SJCRH30 (cell line): ENCODE measurements around the gene CCT2. TPM values are rescaled to one million over a fixed set of nuclear protein-coding genes. Genes with fewer than 3 reads are reported as not detected.

Experiments used
- DNase-seq, 2 experiments: peaks; one replicate each; pipeline ENCODE4 v3.0.0-alpha.2; 2015 to 2020
- H3K27ac ChIP-seq: fragments of 250-450 bp; sonication (Bioruptor Pico); 2 replicates; pipeline ENCODE4 v1.5.1; 2020; ENCODE audit warnings: mild to moderate bottlenecking, moderate library complexity
- H3K27me3 ChIP-seq: fragments of 250-450 bp; sonication (Bioruptor Pico); 2 replicates; pipeline ENCODE4 v1.5.1; 2020; ENCODE audit warnings: mild to moderate bottlenecking, moderate library complexity
- H3K36me3 ChIP-seq: fragments of 250-450 bp; sonication (Bioruptor Pico); 2 replicates; pipeline ENCODE4 v1.5.1; 2020; ENCODE audit warnings: mild to moderate bottlenecking, moderate library complexity
- H3K4me1 ChIP-seq: fragments of 250-450 bp; sonication (Bioruptor Pico); 2 replicates; pipeline ENCODE4 v1.5.1; 2020; ENCODE audit warnings: mild to moderate bottlenecking, moderate library complexity
- H3K4me3 ChIP-seq: fragments of 250-450 bp; sonication (Bioruptor Pico); 2 replicates; pipeline ENCODE4 v1.5.1; 2020; ENCODE audit warnings: mild to moderate bottlenecking, moderate library complexity
- H3K9me3 ChIP-seq: fragments of 250-450 bp; sonication (Bioruptor Pico); replicated peaks from 2 replicates; pipeline ENCODE4 v1.5.1; 2020; ENCODE audit warnings: mild to moderate bottlenecking, moderate library complexity
- total RNA-seq: library from RNA; depleted of rRNA; stranded (reverse); fragments of >200 nt; shearing (Covaris generic); gene quantifications from 2 replicates; pipeline ENCODE4 v1.2.3, GENCODE V29; 2014

CCT2 gene
- total RNA-seq, 1 experiment from 2014 or later: 361 TPM

DNA sequence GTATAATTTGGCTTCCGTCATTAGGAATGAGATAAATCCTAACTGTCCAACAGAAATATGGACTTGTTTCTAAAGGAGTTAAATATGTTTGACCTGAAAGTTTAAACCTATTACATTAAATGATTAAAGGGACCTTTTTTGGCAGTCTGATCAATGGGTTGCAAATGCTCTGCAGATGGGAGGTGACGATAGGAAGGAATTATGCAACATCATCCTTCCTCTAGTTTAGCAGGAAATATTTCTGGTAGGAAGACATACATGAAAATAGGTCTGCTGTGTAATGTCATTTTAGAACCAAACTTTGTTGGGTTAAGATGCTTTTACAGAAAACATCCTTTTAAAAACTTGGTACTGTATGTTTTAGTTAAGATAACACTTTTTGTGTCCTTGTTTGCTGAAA, 22.9 kb downstream of the CCT2 start:
- Histone ChIP-seq H3K4me1 (no peaks in the 10 kb centered on the region), H3K27me3 (no peaks in the 10 kb centered on the region), H3K27ac (no peak overlapping the region), H3K9me3 (no peaks in the 10 kb centered on the region; the same call in 1 of the 2 replicates), H3K36me3 (peaks cover 4% of the 10 kb centered on the region), H3K4me3 (no peak overlapping the region)
- DNase-seq: no peak

DNA sequence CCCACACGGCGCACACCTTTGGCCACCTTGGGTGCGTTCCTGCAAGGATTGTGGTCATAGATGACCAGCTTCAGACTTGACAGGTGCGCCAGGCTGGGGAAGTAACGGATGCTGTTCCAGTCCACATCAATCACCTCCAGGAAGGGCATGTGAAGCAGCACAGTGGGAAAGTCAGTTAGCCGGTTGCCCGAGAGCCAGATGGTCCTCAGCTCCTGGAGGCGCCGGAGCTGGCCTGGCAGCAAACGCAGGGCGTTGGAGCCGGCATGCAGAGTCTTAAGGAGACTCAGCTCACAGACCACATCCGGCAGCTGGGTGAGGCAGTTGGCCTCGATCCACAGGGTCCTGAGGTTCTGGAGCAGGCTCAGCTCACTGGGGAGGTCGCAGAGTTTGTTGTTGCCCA, 24.9 kb downstream of the CCT2 start:
- H3K36me3 ChIP-seq: no peaks in the 10 kb centered on the region
- no peaks in the 10 kb centered on the region for H3K4me1 ChIP-seq
- no peak overlapping the region for H3K4me3 ChIP-seq
- DNase-seq: no peak
- H3K9me3 ChIP-seq: no peaks in the 10 kb centered on the region
- H3K27me3 ChIP-seq: no peaks in the 10 kb centered on the region
- H3K27ac ChIP-seq: no peak overlapping the region

DNA sequence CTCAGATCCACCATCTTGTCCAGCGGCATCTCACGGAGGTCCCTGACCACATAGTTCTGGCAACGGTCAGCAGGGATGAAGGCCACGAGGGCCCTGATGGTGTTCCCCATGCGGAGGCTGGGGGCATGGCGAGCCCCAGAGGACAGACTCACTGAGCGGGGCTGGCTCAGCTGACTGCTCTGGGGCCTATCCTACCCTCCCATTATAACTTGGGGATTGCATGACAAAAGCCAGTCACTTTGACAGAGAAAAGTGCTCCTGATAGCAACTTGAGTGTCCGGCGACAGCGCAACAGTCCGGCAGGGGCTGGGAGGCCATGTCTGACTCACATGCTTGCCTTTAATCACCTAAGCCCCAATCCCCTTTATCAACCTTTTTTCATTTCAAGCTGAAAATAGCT, 25.5 kb downstream of the CCT2 start, which contains the start of gene LRRC10:
Gene LRRC10 (minus strand): TSS at position 179 of the 400 bp plus-strand sequence. CDS start 69 bp downstream, at position 110.
- H3K36me3 ChIP-seq: no peaks in the 10 kb centered on the region
- H3K4me1 ChIP-seq: no peaks in the 10 kb centered on the region
- DNase-seq: no peak
- H3K27ac ChIP-seq: no peak within 1 kb of the TSS
- H3K9me3 ChIP-seq: no peaks in the 10 kb centered on the region
- no peak within 1 kb of the TSS for H3K4me3 ChIP-seq
- no peaks in the 10 kb centered on the region for H3K27me3 ChIP-seq

DNA sequence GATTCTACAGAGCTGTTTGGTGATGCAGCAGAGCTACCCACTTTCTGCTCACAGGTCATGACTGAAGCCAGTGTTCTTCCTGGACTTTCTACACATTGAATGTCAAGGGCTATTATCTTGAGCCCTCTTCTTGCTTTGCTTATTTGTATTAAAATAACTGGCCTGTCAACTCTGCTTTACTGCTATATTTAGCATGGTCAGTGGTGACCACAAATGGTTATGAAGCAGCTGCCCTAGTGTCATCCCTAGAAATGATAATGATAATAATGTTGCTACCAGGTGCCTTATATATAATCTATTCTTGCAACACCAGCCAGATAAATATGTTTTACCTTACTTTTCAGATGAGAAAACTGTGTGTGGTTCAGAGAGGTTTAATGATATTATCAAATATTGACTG, 28.1 kb downstream of the CCT2 start:
- no peaks in the 10 kb centered on the region for H3K9me3 ChIP-seq
- DNase-seq: no peak
- no peaks in the 10 kb centered on the region for H3K4me1 ChIP-seq
- no peak overlapping the region for H3K4me3 ChIP-seq
- H3K36me3 ChIP-seq: no peaks in the 10 kb centered on the region
- no peaks in the 10 kb centered on the region for H3K27me3 ChIP-seq
- no peak overlapping the region for H3K27ac ChIP-seq

DNA sequence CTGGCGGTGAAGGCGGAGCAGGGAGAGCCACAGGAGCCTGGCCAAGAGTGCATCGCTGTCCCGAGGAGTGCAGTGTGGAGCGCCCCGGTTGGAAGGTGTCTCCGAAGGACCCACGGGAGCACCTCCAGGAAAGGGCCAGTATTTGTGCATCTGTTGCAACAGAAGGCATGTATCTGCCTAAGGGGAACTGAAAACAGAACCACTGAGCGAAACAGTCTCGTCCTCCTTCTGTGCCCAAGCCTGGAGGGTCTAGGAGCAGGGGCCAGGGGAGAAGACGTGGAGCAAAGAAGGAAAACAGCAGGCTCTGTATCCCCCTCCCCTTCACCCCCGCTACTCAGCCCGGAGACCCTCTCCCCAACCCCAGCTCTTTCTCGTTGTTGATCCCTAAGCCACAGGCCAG, 30.8 kb downstream of the CCT2 start:
- H3K27me3 ChIP-seq: no peaks in the 10 kb centered on the region
- no peaks in the 10 kb centered on the region for H3K36me3 ChIP-seq
- H3K4me1 ChIP-seq: no peaks in the 10 kb centered on the region
- no peak overlapping the region for H3K4me3 ChIP-seq
- DNase-seq: no peak
- H3K9me3 ChIP-seq: no peaks in the 10 kb centered on the region
- no peak overlapping the region for H3K27ac ChIP-seq

DNA sequence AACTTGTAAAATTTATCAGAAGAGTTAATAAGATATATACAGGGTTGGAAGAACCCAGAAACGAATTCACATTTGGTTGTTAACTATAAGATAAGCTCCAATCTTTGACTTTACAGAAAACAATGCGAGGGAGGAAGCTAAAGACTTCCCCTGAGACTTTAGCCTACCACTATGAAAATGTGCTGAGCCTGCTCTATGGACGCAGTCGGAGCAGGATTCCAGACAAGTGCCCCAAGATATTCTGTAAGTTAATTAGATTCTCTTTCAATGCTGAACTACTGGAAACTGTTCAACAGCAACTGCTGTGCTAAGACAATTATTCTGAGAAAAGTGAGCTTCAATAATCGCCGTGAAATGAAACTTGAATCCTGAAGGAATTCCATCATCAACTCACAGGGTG, 33.8 kb downstream of the CCT2 start:
- Histone ChIP-seq H3K4me3 (no peak overlapping the region), H3K36me3 (no peaks in the 10 kb centered on the region), H3K4me1 (peaks cover 4% of the 10 kb centered on the region), H3K27me3 (no peaks in the 10 kb centered on the region), H3K27ac (no peak overlapping the region), H3K9me3 (no peaks in the 10 kb centered on the region)
- peak in 1 of 2 experiments; percentile 33 for DNase-seq

DNA sequence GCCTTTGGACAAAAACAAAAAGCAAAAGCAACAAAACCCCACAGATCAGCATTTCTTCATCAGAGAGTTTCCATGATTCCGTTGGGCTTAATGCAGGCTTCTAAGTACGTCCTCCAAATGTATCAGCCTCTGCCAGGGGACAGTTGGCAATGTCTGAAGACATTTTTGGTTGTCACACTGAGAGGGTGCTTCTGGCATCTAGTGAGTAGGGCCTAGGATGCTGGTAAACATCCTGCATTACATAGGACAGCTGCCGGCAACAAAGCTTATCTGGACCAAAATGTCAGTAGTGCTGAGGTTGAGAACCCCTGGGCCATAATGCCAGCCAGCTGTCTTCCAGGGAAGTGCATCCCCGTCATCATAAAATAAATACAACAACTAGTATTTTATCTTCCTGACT, 34.8 kb downstream of the CCT2 start:
- H3K4me3 ChIP-seq: no peak overlapping the region
- peaks cover 4% of the 10 kb centered on the region for H3K4me1 ChIP-seq
- H3K27me3 ChIP-seq: no peaks in the 10 kb centered on the region
- H3K27ac ChIP-seq: no peak overlapping the region
- DNase-seq: peak in 1 of 2 experiments; percentile 29
- H3K9me3 ChIP-seq: no peaks in the 10 kb centered on the region
- no peaks in the 10 kb centered on the region for H3K36me3 ChIP-seq

DNA sequence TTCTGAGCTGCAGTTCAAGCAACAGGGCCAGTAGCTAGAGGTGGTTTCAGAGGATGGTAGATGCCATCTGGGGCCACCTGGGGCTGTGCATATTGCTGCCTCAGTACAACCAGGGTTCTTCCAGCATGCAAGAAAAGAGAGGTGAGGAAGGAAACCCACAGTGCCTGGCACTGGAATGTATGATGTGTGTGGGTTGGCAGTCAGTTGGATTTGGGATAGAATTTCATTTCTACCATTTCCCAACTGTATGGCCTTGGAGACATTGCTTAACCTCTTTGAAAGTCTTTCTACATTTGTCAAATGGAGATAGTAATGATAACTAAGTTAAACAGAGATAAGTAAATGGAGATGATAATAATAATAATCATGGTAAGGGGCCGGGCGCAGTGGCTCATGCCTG, 35.7 kb downstream of the CCT2 start:
- H3K4me1 ChIP-seq: peaks cover 4% of the 10 kb centered on the region
- no peak for DNase-seq
- no peak overlapping the region for H3K27ac ChIP-seq
- no peaks in the 10 kb centered on the region for H3K27me3 ChIP-seq
- H3K36me3 ChIP-seq: no peaks in the 10 kb centered on the region
- H3K4me3 ChIP-seq: no peak overlapping the region
- H3K9me3 ChIP-seq: no peaks in the 10 kb centered on the region

DNA sequence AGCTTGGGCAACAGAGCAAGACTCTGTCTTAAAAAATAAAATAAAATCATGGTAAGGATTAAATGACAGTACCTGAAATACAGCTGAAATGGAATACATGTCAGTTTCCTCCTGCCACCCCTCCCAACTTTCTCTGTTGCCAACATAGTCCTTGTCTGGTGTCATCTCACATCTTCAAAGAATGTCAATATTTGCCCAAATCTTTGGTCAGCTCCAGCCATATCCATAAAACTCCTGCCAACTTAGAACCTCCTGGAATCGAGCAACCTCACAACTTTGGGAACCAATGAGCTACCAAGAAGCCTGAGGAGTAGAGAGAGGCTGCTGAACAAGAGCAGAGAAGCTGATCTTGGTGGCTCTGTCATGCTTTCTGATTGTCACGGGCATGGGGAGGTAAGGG, 36.3 kb downstream of the CCT2 start:
- no peaks in the 10 kb centered on the region for H3K36me3 ChIP-seq
- DNase-seq: no peak
- no peak overlapping the region for H3K4me3 ChIP-seq
- H3K27ac ChIP-seq: no peak overlapping the region
- H3K27me3 ChIP-seq: no peaks in the 10 kb centered on the region
- H3K4me1 ChIP-seq: peaks cover 4% of the 10 kb centered on the region
- no peaks in the 10 kb centered on the region for H3K9me3 ChIP-seq

DNA sequence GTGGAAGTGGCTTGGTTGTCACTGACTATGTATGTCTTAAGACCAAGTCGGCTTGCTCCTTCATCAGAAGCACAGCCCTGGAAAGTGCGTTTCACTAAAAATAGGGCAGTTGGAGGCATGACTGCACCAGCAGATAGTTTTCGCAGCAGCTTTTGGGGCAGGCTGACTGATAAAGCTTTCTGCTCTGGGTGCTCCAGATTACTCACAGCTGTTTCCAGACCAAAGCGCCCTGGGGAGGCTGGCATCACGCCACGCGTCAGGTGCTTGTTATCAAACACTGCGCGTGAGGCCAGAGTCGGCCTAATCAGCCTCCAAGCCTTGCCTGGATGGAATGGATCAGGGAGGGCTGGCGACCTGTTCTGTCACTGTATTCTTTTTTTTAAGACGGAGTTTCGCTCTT, 38.7 kb downstream of the CCT2 start:
- peak; percentile 72 to 82 for DNase-seq
- no peaks in the 10 kb centered on the region for H3K9me3 ChIP-seq

DNA sequence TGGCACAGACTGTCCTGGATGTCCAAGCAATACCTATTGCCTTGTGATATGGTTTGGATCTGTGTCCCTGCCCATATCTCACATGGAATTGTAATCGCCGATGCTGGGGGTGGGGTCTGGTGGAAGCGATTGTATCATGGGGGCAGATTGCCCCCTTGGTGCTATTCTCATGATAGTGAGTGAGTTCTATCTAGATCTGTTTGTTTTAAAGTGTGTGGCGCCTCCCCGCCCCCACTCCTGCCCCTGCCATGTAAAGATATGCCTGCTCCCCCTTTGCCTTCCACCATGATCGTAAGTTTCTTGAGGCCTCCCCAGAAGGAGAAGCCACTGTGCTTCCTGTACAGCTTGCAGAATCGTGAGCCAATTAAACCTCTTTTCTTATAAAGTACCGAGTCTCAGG, 42.2 kb downstream of the CCT2 start:
- Histone ChIP-seq H3K36me3 (no peaks in the 10 kb centered on the region), H3K27ac (no peak overlapping the region), H3K4me1 (peaks cover 4% of the 10 kb centered on the region), H3K4me3 (no peak overlapping the region), H3K9me3 (no peaks in the 10 kb centered on the region), H3K27me3 (no peaks in the 10 kb centered on the region)
- DNase-seq: no peak

More for the DNA sequence above, 38.7 kb downstream of the CCT2 start:
- Histone ChIP-seq H3K4me1 (peaks cover 4% of the 10 kb centered on the region), H3K27ac (no peak overlapping the region), H3K4me3 (no peak overlapping the region), H3K36me3 (no peaks in the 10 kb centered on the region), H3K27me3 (no peaks in the 10 kb centered on the region)

DNA sequence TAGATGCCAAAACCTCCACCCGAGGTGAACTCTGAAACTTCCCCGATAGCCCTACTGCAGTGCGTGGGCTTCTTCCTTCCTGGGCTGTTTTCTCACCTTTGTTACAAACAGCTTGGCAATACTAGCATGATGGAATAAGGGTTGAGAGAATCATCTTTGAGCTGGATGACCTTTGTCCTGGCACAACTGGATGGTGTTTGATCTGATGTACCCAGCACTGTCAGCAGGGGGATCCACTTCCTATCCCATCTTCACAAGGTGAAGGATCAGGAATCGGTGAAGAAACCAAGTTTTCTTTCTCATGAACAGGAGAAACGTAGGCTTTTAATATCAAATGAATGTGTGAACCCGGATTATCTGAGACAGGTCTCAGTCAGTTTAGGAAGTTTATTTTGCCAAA, 44.9 kb downstream of the CCT2 start:
- Histone ChIP-seq H3K27ac (no peak overlapping the region), H3K36me3 (no peaks in the 10 kb centered on the region)

DNA sequence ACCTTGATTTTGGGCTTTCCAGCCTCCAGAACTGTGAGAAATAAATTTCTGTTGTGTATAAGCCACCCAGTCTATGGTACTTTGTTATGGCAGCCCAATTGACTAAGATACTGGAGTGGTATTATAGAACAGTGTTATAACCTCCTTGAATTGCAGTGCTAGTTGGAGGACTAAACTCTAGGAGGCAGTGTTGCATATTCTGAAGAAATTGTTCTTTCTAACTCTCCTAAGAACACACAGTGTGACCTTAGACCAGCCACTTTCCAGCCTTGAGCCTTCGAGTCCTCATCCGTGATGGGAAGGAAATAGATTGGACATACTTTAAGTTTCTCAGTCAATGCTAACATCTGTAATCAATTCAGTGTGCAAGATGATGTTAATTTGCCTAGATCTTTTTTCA, 47.8 kb downstream of the CCT2 start:
- DNase-seq: no peak
- Histone ChIP-seq H3K4me1 (no peaks in the 10 kb centered on the region), H3K36me3 (no peaks in the 10 kb centered on the region)

More for the DNA sequence above, 44.9 kb downstream of the CCT2 start:
- Histone ChIP-seq H3K4me1 (no peaks in the 10 kb centered on the region), H3K4me3 (no peak overlapping the region), H3K27me3 (no peaks in the 10 kb centered on the region), H3K9me3 (no peaks in the 10 kb centered on the region)
- DNase-seq: no peak

DNA sequence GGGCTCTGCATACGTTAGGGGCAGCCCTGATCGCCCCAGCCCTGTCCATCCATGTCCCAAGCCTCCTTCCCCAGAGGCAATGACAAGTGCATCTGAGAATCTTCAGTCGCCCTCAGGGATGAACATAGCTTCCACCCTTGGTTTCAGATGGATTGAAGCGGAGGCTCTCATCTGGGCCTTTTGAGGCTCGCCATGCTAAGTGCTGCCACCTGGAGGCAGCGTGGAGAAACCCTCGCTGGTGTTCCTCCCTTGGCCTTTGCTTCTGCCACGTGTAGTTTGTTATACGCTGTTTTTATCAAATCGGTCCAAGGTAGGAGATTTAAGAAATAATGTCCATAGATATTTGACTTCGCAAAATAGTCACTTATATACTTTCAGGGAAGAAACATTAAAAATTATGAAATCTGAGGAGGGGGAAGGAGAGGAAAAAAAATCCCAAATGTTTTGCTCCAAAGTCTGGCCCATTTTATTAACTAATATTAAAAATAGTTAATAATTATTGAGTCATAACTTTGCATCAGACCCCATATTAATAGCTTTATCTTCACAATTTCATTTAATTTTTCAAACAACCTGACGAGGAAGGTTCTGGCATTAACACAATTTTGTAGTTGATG, 54.2 kb downstream of the CCT2 start:
- Histone ChIP-seq H3K9me3 (no peaks in the 10 kb centered on the region), H3K27ac (no peak overlapping the region), H3K4me1 (no peaks in the 10 kb centered on the region), H3K4me3 (no peak overlapping the region), H3K36me3 (no peaks in the 10 kb centered on the region), H3K27me3 (no peaks in the 10 kb centered on the region)
- peak; percentile 57 to 82 for DNase-seq

More for the DNA sequence above, 47.8 kb downstream of the CCT2 start:
- Histone ChIP-seq H3K27me3 (no peaks in the 10 kb centered on the region), H3K27ac (no peak overlapping the region), H3K4me3 (no peak overlapping the region), H3K9me3 (no peaks in the 10 kb centered on the region)

DNA sequence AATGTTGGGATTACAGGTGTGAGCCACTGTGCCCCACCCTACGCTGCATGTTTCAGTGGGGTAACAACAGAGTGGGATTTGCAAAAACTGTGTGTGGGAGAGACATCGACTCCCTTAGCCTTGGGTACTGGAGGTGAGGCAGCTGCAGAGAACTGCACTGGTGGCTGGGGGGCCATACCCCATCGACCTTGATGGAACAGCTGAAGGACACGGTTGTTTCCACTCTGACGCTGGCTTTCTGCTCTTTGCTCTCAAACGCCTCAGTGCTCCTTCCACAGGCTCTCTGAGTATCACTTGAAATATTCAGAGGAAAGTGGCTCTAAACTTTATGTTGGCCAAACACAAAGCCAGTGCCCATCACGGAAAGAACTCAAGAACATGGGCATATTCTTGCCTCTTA, 56.3 kb downstream of the CCT2 start:
- Histone ChIP-seq H3K4me1 (no peaks in the 10 kb centered on the region), H3K4me3 (no peak overlapping the region), H3K9me3 (no peaks in the 10 kb centered on the region), H3K36me3 (no peaks in the 10 kb centered on the region), H3K27me3 (no peaks in the 10 kb centered on the region), H3K27ac (no peak overlapping the region)
- DNase-seq: no peak

DNA sequence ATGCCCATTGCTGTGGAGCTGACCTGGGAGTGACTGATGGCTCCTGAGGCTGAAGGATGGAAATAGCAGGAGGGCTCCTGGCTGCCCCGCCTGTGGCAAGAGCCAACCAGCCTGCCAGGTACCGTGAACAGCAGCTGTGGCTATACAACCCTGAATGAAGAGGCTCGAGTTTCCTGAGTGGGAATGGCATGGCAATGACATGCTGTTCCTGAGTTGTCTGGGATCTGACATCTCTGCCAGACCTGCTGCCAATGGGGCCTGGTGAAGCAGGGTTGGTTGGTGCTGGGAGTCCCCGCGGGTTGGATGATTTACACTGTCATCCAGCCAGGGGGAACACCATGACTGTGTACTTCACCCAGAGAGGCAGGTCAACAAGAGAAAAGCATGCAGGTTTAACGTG, 57.3 kb downstream of the CCT2 start:
- no peaks in the 10 kb centered on the region for H3K27me3 ChIP-seq
- H3K27ac ChIP-seq: no peak overlapping the region
- no peak overlapping the region for H3K4me3 ChIP-seq
- no peaks in the 10 kb centered on the region for H3K36me3 ChIP-seq
- DNase-seq: no peak
- no peaks in the 10 kb centered on the region for H3K9me3 ChIP-seq
- no peaks in the 10 kb centered on the region for H3K4me1 ChIP-seq
